NCI-H1930 (cell line): Measurements from ENCODE around the gene ALG9.

ENCODE experiments used
- DNase-seq, 2 experiments: peaks; one replicate each; lab custom pipeline; 2025; lab: John Stamatoyannopoulos, UW

The ALG9 gene

DNA sequence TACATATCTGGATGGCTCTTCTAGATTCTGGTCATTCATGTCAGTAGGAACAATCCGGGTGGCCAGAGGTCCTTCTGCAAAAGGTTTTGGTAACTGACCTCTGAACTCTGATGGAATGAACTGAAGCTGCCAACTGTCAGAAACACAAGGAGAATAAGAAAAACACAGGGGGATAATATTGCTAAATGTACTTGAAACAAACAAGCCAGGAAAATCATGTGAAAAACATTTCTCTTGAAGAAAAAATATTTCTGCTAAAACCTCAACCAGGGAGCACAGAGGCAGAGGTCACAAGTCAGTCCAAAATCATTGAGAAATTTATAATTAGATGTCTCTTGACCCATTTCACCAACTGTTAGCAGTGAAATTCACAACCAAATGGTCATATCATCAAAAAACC lies 35.2 kb downstream of the ALG9 start:
- DNase-seq = no peak

- no peak for DNase-seq
Measured at GRCh38 chr11:111835665-111836064, 35.7 kb downstream of the ALG9 start.

DNA sequence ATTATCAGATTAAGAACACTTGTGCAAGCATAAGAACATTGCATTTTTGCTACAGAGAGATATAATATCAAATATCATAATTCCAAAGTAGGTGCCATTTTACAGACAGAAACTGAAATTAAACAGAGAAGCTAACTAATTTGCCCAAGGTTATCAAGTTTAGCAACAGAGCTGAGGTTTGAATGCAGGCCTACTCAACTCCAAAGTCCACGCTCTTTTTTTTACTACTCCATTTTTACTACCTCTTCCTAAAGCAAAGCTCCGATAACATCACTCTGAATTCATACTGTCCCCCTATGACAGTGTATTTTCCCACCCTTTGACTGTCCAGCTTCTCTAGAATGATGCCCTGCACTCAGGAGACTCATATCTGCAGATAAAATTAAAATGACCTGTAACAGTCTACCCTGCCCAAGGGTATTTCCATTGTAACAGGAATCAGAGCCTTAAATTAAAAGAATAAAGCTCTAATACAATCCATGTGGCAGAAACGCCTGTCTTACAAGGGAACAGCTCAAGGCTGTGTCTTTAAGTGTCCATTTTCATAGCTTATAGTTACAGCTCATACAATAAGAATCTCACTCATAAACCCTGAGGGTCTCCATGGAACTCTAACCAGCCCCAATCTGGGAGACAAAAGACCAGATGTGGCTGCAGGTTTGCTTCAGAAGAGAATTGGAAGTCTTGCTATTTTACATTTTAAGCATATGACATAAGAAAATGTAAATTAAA lies 36.8 kb downstream of the ALG9 start:
- no peak for DNase-seq

GRCh38 chr11:111833524-111833923 lies 37.9 kb downstream of the ALG9 start:
- DNase-seq = no peak

GRCh38 chr11:111829185-111829968 lies 42.0 kb downstream of the ALG9 start:
- no peak for DNase-seq

GRCh38 chr11:111826322-111826950 lies 44.9 kb downstream of the ALG9 start:
- DNase-seq = no peak

GRCh38 chr11:111823629-111824028 lies 47.8 kb downstream of the ALG9 start:
- DNase-seq = no peak

DNA sequence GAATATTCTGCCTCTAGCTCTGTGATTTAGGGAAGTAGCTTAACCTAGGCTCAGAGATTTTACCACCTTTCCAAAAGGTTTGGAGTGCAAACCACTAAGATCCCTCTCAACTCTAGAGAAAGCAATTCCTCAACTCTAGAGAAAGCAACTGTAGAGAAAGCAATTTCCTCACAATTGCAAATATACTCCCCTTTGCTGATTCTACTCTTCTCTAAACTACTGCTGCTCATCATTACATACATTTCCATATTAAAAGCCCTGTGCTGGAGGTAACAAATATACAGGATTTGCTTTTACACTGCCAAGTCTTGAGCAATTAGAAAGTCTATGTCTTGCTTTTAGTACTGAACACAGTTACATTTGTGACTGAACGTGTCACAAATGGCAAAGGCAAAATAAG lies 48.2 kb downstream of the ALG9 start:
- DNase-seq = no peak

- DNase-seq = no peak
Measured at GRCh38 chr11:111819829-111820237, 51.5 kb downstream of the ALG9 start.

DNA sequence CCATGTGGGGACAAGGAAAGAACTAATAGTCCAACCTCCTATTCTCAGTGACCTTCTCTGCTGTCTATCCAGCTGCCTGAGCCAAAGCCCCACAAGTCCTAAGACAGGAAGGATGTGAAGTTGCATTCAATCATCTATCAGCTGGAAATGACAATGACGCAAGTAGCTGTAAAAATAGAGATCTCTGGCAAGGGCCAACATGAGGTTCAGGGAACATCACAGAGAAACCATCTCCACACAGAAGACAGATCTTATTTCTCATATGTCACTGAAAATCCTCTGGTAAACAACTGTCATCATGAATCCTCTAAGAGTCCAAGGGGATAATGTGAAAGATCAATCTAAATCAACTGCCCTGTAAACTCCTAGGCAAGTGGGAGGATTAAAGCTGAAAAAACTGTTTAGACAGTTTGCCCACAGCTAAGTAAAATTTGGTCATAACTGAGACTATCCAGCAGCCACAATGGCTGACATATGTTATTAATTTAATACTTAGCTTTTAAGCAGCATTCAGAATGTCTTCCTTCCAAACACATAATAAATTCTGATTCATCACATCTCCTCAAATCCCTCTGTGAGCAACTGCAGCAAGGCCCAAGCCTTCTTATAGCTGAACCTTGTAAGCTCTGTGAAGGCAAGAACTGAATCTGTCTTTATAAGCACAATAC lies 52.1 kb downstream of the ALG9 start:
- DNase-seq = no peak

DNA sequence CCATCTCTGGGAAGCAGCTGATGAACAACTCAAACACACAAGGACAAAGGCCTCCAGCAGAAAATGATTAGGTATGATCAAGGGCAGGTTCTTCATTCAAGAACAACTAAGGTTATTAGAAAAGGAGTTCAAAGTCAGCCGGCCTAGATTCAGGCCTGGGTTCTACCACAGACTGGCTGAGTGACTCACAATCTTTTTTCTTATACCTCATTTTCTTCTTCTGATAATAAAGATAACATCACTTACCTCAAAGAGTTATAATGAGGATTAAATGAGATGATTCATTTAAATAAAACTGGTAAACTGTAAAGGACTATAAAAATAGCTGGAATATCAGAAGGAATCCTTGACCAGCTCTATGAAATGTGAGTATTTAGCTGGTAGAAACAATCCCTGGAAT lies 55.9 kb downstream of the ALG9 start:
- DNase-seq = no peak

DNA sequence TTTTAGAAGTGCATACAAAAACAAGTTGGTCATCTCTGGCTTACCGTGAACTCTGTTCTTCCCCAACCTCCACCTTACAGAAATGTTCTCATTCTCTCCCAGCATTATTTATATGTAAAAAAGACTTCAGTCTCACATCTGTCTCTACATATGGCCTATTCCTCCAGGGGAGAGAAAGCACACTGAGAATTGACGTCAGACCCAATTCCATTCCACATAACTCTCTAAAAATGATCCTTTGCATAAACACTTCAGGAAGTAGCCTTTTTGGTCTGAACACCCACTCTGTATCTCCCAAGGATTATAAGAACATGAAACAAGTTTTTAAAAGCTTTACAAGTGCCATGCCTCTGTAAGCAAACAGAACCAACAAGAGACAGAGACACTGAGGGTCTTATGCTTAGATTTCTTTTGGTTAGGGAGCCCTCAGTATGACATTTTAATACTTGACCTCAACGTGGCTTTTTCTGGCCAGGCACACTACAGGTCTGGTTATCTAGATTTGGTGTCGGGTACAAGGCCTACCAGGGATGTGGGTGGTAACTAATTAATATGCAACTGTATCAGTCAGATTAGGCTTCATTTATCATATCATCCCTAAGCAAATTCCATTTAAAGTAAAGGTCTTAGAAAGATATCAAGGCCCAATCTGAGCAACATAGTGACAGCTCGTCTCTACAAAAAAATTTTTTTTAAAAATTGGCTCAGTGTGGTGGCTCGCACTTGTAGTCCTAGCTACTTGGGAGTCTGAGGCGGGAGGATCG lies 56.6 kb downstream of the ALG9 start:
- DNase-seq = no peak

- DNase-seq = no peak
Measured at GRCh38 chr11:111814106-111814505, 57.3 kb downstream of the ALG9 start.

DNA sequence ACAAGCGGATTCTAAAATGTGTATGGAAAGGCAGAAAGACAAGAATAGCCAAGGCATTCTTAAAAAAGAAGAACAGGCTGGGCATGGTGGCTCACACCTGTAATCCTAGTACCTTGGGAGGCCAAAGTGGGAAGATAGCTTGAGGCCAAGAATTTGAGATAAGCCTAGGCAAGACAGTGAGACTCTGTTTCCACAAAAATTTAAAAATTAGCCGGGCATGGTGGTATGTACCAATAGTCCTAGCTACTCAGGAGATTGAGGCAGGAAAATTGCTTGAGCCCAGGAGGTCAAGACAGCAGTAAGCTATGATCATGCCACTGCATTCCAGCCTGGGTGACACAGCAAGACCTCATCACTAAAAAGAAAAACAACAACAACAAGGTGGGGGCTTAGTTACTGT lies 59.2 kb downstream of the ALG9 start:
- no peak for DNase-seq

DNA sequence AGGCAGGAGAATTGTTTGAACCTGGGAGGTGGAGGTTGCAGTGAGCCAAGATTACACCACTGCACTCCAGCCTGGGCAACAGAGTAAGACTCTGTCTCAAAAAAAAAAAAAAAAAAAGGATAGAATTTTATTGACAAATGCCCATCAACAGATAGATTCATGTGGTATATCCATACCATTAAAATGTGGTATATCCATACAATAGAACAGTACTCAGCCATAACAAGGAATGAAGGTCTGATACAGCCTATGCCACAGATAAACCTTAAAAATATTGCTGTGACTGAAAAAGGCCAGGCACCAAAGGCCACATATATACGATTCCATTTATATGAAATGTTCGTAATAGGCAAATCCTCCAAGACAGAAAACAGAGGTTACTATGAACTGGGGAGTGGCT lies 59.9 kb downstream of the ALG9 start:
- no peak for DNase-seq

DNA sequence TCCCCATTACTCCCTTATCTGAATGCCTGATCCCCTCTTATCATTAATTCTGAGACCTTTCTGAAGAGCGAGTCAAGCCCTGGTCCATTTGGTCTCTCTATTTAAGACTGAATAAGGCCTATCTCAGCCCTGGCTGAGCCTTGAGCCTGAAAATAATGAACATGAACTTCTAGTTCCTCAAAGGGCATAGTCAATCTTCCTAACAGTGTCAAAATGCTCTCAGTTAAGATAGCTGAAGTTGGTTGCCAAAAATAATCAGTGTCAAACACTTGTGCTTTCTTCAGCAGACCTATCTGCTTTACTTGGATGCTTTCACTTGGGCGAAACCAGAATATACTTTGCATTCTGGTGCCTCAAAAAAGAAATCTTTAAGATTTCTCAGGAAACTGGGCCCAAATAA lies 62.5 kb downstream of the ALG9 start:
- DNase-seq = no peak

DNA sequence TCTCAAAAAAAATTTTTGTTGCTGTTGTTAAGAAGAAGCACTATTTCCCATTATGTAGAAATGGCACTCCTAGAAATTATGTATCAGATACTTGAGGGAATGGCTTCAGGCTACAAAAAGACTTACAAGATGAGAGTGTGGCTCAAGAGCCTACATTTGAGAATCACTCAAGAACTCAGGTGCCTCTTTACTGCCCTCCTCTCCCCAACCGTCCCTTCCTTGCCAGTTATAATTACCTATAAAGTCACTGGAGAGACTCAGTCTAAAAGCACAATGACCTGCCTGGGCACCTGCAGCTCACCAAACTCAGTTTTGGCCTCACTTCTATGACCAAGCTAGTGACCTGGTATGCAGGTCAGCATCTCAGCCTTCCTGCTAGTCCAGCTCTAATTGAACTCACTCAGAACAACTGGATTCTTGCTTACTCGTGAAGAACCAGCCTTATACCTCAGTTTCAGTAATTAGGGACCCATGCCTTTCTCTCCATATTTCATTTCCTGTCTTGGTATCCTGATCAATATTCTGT lies 63.3 kb downstream of the ALG9 start:
- no peak for DNase-seq

- no peak for DNase-seq
Measured at GRCh38 chr11:111807076-111807475, 64.3 kb downstream of the ALG9 start.

DNA sequence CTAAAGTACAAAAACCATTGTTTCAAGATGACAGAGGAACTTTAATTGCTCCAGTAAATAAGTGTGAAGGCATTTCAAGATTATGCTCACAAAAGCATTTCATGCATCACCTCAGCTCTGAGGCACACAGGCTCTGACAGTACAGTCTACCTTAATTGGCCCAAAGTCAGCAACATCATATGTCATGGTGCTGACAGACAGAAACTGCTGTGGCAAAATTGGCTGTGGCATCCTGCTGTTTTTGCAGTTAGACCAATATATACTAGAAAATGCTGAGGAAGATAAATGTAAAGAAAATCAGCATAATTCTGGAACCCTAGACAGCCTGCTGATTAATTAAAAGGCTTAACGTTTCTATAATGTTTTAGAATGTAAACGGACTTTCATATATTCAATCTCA lies 70.2 kb downstream of the ALG9 start:
- no peak for DNase-seq

DNA sequence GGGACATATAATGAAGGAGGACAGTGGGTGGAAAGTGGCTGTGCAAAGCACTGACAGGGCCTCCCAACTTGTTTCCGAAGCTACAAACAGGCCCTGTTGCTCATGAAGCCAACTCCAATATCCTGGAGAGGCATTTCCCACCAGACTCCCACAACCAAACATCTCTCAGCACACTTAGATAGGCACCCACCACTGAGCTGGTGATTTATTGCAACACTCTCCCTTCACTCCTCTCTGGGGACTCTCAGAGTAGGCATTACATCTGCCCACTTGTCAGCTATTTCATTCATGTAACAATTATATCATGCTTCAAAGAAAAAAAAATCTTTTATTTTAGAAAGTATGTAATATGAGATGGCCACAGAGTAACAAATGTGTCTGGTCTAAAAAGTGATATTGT lies 73.1 kb downstream of the ALG9 start:
- DNase-seq = no peak

GRCh38 chr11:111797145-111797581 lies 74.2 kb downstream of the ALG9 start:
- no peak for DNase-seq

GRCh38 chr11:111796696-111797095 lies 74.7 kb downstream of the ALG9 start:
- DNase-seq = no peak
